DND-41 (cell line): ENCODE data around the gene ZC3H12C.

ENCODE experiments used
- CTCF ChIP-seq: IDR thresholded peaks from 2 replicates; pipeline ENCODE4 v1.5.1; 2012; ENCODE audit warnings: borderline replicate concordance, low read length, moderate library complexity, mild to moderate bottlenecking; ENCODE audit not compliant: poor library complexity, severe bottlenecking; ENCODE audit errors: extremely low read depth
- EZH2 ChIP-seq: IDR thresholded peaks from 3 replicates; pipeline ENCODE4 v1.6.1; 2012; ENCODE audit warnings: borderline replicate concordance, low read depth, mild to moderate bottlenecking, moderate library complexity, low read length, inconsistent platforms; ENCODE audit not compliant: severe bottlenecking

GRCh38 chr11:110217936-110218335, 124.7 kb downstream of the ZC3H12C start:
- TF ChIP-seq CTCF (no peak), EZH2 (no peak)
